NCI-H82 treated with DMSO at 0.1 percent for 48 hours (cell line): ENCODE measurements around the gene HNRNPU.

Source experiments
- DNase-seq: peaks from one replicate; lab custom pipeline; 2025; ENCODE audit not compliant: unreplicated experiment; lab: John Stamatoyannopoulos, UW

HNRNPU gene

GRCh38 chr1:244802556-244803239 is 61.6 kb downstream of the HNRNPU start:
- DNase-seq = no peak

GRCh38 chr1:244802041-244802440 is 62.3 kb downstream of the HNRNPU start:
- no peak for DNase-seq

GRCh38 chr1:244801246-244801645 is 63.1 kb downstream of the HNRNPU start:
- no peak for DNase-seq

- DNase-seq = no peak
Measured at GRCh38 chr1:244800821-244801220, 63.5 kb downstream of the HNRNPU start.
